IPS-15b (cell line): ENCODE measurements around the gene EGR4.
A peak's percentile ranks its signal among the peaks of the same experiment; 100 is the strongest.

Source experiments
- H3K27me3 ChIP-seq: one replicate; pipeline ENCODE4 v1.6.1; 2013; ENCODE audit warnings: low read length; ENCODE audit not compliant: control insufficient read depth, insufficient read depth
- H3K36me3 ChIP-seq: one replicate; pipeline ENCODE4 v1.6.1; 2013; ENCODE audit warnings: low read length; ENCODE audit not compliant: control insufficient read depth, insufficient read depth
- H3K4me1 ChIP-seq: one replicate; pipeline ENCODE4 v1.6.1; 2013; ENCODE audit warnings: mild to moderate bottlenecking, low read length; ENCODE audit not compliant: control insufficient read depth, insufficient read depth
- H3K4me3 ChIP-seq: one replicate; pipeline ENCODE4 v1.5.1; 2013; ENCODE audit warnings: low read depth, low read length
- H3K9ac ChIP-seq: one replicate; pipeline ENCODE4 v1.6.1; 2013; ENCODE audit warnings: low read depth, mild to moderate bottlenecking, low read length
- H3K9me3 ChIP-seq: one replicate; pipeline ENCODE4 v1.6.1; 2013; ENCODE audit warnings: mild to moderate bottlenecking, low read length; ENCODE audit not compliant: control insufficient read depth, insufficient read depth

EGR4 gene

DNA sequence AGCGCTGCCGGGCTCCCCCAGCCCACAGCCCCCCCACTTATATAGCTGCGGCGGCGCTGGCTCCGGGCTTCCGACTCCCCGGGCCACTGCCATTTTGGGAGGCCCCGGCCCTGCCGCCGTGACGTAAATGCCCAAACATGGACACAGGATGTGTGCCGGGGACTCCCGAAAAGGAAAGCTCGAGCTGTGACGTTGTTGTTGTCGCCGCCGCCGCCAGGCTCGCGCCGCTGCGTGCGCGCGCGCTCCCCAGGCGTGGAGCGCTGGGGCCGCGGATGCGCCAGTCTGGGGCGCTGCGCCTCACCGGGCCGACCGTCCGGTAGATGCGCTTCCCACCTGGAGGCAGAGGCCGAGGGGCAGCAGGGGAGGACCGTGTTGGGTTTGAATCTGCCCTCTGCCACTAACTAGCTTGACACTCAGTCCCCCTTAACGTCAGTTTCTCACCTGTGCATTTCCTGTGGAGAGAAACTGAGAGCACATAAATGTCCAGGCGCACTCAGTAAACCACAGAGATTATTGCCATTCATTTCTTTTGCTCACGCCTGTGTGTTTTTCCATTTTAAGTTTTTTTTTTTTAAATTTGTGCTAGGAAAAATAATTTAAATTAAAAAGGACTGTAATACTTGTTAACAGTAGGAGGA, at the start of gene EGR4:
TSS of gene EGR4 (minus strand) at position 15 of the 638 bp plus-strand sequence. CDS start 231 bp downstream, outside the sequence.
- no peaks in the 10 kb centered on the region for H3K9me3 ChIP-seq
- peak within 1 kb of the TSS; percentile 65 for H3K4me3 ChIP-seq
- no peaks in the 10 kb centered on the region for H3K4me1 ChIP-seq
- H3K36me3 ChIP-seq, result no peaks in the 10 kb centered on the region
- no peak within 1 kb of the TSS for H3K9ac ChIP-seq
- peaks cover 74% of the 10 kb centered on the region for H3K27me3 ChIP-seq

- no peaks in the 10 kb centered on the region for H3K9me3 ChIP-seq
- H3K36me3 ChIP-seq, result no peaks in the 10 kb centered on the region
- no peak overlapping the region for H3K4me3 ChIP-seq
These were observed 47.7 kb upstream of the EGR4 start for GRCh38 chr2:73341039-73341438.

DNA sequence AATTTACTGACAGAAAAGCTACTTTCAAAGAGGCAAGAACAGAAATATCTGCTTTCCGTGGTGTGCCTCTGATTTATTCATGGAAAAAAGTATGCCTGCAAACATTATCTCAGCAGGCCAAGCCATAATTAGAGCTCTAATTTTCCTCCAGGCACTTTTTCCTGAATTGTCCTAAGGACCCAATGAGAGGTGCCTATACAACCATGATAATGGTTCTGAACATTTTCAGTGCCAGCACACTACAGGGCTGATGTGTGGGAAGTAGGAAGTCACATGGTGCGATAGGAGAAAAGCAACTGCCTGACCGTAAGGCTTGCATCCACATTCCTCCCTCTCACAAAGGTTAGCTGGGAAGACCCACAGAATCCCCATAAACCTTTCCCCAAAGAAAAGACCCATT, 45.9 kb upstream of the EGR4 start:
- H3K27me3 ChIP-seq, result peaks cover 2% of the 10 kb centered on the region
- H3K4me1 ChIP-seq, result no peaks in the 10 kb centered on the region
- H3K4me3 ChIP-seq, result no peak overlapping the region
- no peak overlapping the region for H3K9ac ChIP-seq
- no peaks in the 10 kb centered on the region for H3K36me3 ChIP-seq
- no peaks in the 10 kb centered on the region for H3K9me3 ChIP-seq

More at GRCh38 chr2:73341039-73341438, 47.7 kb upstream of the EGR4 start:
- peaks cover 2% of the 10 kb centered on the region for H3K27me3 ChIP-seq
- H3K4me1 ChIP-seq, result no peaks in the 10 kb centered on the region
- H3K9ac ChIP-seq, result no peak overlapping the region

DNA sequence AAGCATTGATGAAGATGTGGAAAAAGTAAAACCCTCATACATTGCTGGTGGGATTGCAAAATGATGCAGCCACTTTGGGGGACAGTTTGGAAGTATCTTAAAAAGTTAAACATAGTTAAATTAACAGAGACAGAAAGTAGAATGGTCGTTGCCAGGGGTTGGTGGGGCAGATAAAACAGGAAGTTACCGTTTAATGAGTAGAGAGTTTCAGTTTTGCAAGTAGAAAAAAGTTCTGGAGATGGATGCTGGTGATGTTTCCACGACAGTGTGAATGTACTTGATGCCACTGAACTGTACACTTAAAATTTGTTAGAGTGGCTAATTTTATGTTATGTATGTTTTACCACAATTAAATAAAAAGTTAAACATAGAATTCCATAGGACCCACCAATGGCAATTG, 44.5 kb upstream of the EGR4 start:
- Histone ChIP-seq H3K9ac (no peak overlapping the region), H3K4me1 (no peaks in the 10 kb centered on the region), H3K36me3 (no peaks in the 10 kb centered on the region), H3K4me3 (no peak overlapping the region), H3K27me3 (peaks cover 2% of the 10 kb centered on the region), H3K9me3 (no peaks in the 10 kb centered on the region)

DNA sequence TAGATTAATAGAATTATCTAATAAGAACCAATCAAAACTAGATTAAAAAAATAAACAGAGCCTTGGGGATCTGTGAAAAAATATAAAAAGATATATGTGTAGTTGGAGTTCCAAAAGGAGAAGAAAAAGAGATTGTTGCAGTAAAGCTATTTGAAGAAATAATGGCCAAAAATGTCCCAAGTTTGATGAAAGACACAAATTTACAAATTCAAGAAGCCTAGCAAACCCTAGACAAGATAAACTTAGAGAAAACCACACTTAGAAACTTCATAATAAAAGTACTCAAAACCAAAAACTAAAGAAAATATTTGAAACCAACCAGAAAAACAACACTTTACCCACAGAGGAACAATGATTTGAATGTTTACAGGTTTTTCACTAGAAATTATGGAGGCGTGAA, 41.3 kb upstream of the EGR4 start:
- no peaks in the 10 kb centered on the region for H3K27me3 ChIP-seq
- no peaks in the 10 kb centered on the region for H3K9me3 ChIP-seq
- no peak overlapping the region for H3K9ac ChIP-seq
- no peaks in the 10 kb centered on the region for H3K36me3 ChIP-seq
- no peak overlapping the region for H3K4me3 ChIP-seq
- no peaks in the 10 kb centered on the region for H3K4me1 ChIP-seq

DNA sequence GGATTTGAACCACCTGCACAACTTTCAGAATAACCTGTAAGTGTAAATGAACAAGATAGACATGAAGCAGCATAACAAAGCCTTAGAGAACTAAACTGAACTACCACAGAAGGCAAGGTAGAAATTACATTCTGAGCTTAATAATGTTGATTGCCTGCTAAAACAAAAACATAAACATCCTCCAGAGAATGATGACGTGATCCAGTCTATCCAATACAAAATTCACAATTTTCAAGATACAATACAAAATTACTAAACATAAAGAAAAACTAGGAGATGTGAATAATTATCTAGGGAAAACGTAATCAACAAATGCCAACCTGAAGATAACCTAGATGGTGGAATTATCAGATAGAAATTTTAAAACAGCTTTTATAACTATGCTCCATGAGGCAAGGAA, 40.7 kb upstream of the EGR4 start:
- Histone ChIP-seq H3K36me3 (no peaks in the 10 kb centered on the region), H3K9me3 (no peaks in the 10 kb centered on the region), H3K4me3 (no peak overlapping the region), H3K27me3 (no peaks in the 10 kb centered on the region), H3K4me1 (no peaks in the 10 kb centered on the region), H3K9ac (no peak overlapping the region)

DNA sequence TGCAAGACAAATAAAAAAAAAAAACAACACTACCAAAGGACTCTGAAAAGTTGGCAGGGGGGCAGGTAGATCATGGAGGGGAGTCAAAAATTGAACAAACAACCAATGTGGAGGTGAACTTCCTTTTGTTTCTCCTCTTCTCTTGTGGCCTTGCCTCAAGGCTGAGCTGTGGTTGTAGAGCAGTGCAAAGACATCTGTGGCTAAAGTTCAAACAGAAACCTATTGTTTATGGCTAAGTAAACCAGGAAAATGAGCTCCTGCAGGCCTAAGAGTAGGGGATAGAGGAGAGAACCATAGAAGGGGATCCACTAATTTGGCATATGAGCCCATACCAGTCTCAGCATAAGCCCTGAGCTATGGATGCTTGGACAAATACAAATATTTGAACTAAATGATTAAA, 40.2 kb upstream of the EGR4 start:
- H3K9ac ChIP-seq, result no peak overlapping the region
- no peaks in the 10 kb centered on the region for H3K27me3 ChIP-seq
- H3K4me1 ChIP-seq, result no peaks in the 10 kb centered on the region
- no peak overlapping the region for H3K4me3 ChIP-seq
- H3K36me3 ChIP-seq, result no peaks in the 10 kb centered on the region
- no peaks in the 10 kb centered on the region for H3K9me3 ChIP-seq

- Histone ChIP-seq H3K9ac (no peak overlapping the region), H3K4me3 (no peak overlapping the region), H3K4me1 (no peaks in the 10 kb centered on the region), H3K36me3 (no peaks in the 10 kb centered on the region), H3K9me3 (no peaks in the 10 kb centered on the region), H3K27me3 (peaks cover 3% of the 10 kb centered on the region)
These were observed 30.9 kb upstream of the EGR4 start for GRCh38 chr2:73324126-73324725.

DNA sequence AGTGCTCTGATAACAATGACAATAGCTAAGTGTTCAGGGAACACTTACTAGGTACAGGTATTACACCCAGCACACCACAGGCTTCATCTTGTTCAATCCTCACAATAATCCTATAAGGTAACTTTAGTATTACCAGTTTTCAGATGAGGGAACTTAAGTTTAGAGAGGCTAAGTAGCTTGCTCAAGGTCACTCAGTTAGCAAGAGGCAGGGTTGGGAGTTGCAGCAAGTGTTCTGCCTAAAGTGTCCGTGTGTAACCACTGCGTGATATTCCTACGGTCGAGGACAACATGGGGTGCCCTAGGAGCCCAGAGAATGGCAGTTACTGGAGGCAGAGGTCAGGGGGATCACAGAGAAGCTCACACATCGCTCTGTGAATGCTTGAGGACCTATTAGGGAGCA, 30.2 kb upstream of the EGR4 start:
- Histone ChIP-seq H3K4me3 (no peak overlapping the region), H3K27me3 (peaks cover 3% of the 10 kb centered on the region), H3K9me3 (no peaks in the 10 kb centered on the region), H3K36me3 (no peaks in the 10 kb centered on the region), H3K9ac (no peak overlapping the region), H3K4me1 (no peaks in the 10 kb centered on the region)

DNA sequence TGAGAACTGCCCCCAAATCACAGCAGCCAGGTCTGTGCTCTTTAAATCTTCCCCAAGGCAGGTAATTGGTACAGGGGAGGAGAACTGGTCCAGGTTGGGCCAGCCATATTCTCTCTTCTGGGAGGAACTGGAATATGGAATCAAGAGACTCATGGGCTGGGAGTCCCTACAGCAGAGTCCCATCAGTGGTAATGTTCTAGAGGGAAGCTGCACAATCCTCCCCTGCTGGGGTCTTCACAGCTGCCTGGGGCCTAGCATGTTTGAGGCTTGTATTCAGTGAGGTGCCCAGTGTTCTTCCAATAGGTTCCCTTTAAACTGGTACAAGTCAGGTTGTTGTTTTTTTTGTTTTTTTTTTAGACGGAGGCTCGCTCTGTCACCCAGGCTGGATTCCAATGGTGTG, 21.1 kb upstream of the EGR4 start:
- Histone ChIP-seq H3K27me3 (no peaks in the 10 kb centered on the region), H3K4me3 (no peak overlapping the region), H3K9me3 (no peaks in the 10 kb centered on the region), H3K4me1 (no peaks in the 10 kb centered on the region), H3K9ac (no peak overlapping the region), H3K36me3 (no peaks in the 10 kb centered on the region)

GRCh38 chr2:73307720-73308119, 14.4 kb upstream of the EGR4 start:
- Histone ChIP-seq H3K27me3 (peaks cover 2% of the 10 kb centered on the region), H3K9me3 (no peaks in the 10 kb centered on the region), H3K4me1 (no peaks in the 10 kb centered on the region), H3K9ac (no peak overlapping the region), H3K4me3 (no peak overlapping the region), H3K36me3 (no peaks in the 10 kb centered on the region)

GRCh38 chr2:73301636-73302035, 8.3 kb upstream of the EGR4 start:
- no peaks in the 10 kb centered on the region for H3K36me3 ChIP-seq
- no peak overlapping the region for H3K4me3 ChIP-seq
- no peak overlapping the region for H3K9ac ChIP-seq
- peaks cover 5% of the 10 kb centered on the region for H3K27me3 ChIP-seq
- H3K4me1 ChIP-seq, result no peaks in the 10 kb centered on the region
- no peaks in the 10 kb centered on the region for H3K9me3 ChIP-seq
